Measurements from ENCODE around the gene DNTTIP2.
A peak's percentile ranks its signal among the peaks of the same experiment; 100 is the strongest.
"Not testable (repeated sequence)": the region's sequence is repeated elsewhere in the genome, so short reads cannot be mapped to it uniquely, and the experiment has no call there.

Gene DNTTIP2

DNA sequence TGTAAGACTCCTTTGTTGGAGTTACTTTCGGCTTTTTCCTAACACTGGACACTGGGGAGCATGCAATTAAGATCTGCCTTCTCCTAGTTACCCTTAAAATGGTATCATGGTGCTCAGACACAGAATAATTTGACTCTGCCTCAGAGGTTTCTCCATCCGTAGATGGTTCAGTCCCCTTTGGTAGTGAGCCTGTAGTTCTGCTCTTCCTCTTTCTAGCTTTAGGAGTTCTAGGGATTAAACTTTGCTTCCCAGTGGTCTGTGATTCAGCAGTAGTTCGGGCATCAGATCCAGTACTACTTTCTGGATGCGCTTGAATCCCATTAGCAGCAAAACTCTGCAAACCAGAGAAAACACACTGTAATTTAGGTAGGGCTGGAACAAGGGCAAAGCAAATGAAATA is 1.5 kb downstream of the DNTTIP2 start:
- FAIRE-seq (no peak), DNase-seq (ENCODE audit: extremely low spot score, insufficient read length, low read depth) (no peak)

DNA sequence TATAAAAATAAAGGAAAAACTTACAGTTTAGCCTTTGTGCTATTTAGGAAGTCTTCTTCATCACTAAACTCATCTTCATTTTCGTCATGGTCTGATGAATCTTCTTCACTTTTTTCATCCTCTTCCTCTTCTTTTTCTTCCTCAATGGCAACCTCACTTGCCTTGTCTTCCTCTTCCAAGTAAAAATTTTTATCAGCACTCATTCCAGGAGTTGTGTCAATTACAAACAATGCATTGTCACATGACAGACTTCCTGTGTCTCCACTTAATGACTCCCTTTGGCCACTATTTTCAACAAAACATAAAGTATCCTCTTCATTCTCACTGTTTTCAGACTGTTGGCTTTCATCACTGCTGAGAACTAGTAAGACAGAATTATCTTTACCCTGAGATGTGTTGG is 2.8 kb downstream of the DNTTIP2 start:
- no peak for DNase-seq (ENCODE audit: extremely low spot score, insufficient read length, low read depth)
- no peak for FAIRE-seq

DNA sequence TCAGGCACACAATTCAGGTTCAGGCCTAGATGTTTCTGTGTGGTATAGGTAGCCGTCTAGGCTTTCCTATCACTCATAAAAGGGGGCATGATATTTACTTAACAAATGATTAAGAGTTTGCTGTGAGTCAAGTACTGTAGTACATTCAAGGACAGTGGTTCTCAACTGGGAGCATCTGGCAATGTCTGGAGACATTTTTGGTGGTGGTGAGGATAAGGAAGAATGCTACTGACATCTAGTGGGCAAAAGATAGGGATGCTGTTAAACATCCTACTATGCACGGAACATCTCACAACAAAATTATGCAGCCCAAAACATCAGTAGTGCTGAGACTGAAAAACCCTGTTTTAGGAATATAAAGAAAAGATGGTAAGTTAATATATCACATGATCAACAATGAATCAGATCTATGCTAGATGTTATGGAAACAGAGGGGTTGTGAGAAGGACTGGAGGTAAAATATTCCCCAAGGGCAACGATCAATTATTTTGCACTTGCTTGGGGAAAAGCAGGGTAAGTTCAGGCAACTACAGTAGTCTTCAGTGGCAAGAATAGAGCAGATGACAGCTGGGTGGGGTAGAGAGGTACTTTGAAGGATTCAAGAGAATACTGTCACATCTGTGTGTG is 4.9 kb downstream of the DNTTIP2 start:
- DNase-seq (ENCODE audit: extremely low spot score, insufficient read length, low read depth): no peak
- FAIRE-seq: peak; percentile 41

DNA sequence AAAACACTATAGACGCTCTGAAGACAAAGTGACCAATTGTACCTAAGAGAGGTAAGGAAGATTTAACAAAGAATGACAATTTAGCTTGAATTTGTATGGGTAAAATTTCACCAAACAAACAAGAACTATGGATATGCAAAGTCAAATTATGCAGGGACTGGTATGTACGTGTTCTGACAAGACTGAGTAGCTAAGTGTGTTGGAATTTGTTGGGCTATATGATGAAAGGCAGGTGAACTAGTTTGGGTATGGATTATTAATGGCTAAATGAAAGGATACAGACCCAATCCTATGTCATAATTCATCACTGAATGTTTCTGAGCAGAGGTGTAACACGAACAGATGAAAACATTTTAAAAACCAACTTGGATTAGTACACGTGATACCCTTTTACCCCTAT is 7.6 kb downstream of the DNTTIP2 start:
- no peak for DNase-seq (ENCODE audit: extremely low spot score, insufficient read length, low read depth)

DNA sequence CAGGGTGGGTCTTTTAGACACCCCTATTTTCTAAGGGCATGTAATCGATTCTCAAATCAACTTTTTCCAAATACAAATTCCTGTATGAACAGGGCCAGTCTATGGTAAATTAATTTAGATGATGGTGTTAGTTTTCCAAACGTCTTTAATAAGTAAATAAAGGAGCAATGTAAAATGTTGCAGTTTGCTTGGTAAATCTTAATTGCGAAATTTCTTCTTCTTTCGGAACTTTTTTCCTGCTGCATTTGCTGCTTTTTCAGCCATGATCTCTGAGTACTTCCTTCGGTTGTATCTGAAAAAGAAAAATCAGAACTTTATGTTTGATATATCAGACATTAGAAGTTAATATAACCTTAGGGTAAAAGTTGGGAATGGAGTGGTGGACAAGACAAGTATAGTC is 9.4 kb downstream of the DNTTIP2 start:
- no peak for DNase-seq (ENCODE audit: extremely low spot score, insufficient read length, low read depth)
- no peak for FAIRE-seq

More for the DNA sequence above, 7.6 kb downstream of the DNTTIP2 start:
- FAIRE-seq: no peak

DNA sequence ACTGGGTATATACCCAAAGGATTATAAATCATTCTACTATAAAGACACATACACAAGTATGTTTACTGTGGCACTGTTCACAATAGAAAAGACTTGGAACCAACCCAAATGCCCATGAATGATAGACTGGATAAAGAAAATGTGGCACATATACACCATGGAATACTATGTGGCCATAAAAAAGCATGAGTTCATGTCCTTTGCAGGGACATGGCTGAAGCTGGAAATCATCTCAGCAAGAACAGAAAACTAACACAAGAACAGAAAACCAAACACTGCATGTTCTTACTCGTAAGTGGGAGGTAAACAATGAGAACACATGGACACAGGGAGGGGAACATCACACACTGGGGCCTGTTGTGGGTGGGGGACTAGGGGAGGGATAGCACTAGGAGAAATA is 10.5 kb downstream of the DNTTIP2 start:
- not testable (repeated sequence) for DNase-seq (ENCODE audit: extremely low spot score, insufficient read length, low read depth); FAIRE-seq

DNA sequence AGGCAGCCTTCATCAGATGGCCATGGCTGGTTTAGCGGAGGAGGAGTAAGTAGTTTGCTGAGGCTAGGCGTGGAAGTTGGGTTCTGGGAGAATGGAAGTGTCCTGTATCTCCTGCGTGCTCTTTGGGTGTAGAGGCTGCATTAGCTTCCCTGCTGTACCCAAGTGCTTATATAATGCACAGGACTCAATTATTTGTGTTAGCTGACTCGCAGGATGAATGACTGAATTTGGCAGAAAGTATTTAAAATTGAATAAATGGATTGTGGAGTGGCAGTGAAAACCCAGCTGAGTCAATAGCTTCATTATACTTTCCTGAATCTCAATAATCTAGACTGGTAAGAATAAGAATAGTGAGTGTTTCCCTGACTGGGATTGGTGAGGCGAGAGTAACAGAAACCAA is 13.8 kb downstream of the DNTTIP2 start:
- DNase-seq (ENCODE audit: extremely low spot score, insufficient read length, low read depth) (no peak), FAIRE-seq (no peak)

DNA sequence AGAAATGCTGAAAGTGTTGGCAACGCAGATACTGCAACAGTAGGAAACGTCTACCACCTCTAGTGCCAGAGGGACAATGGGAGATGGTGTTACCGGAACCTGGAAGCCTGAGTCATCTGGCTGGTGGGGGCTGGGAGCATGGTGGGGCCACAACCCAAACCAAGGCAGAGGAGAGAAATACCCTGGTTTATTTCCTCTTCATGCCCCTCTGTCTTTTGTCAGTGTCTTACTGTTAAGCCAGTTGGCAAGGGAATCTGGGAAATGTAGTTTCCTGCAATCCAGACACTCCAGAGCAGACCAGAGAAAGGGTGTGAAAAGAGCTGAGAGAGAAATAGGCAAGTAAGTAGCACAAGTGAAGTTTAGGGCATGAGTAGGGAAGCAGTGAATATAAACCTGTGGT is 14.8 kb downstream of the DNTTIP2 start:
- DNase-seq (ENCODE audit: extremely low spot score, insufficient read length, low read depth): no peak
- no peak for FAIRE-seq

DNA sequence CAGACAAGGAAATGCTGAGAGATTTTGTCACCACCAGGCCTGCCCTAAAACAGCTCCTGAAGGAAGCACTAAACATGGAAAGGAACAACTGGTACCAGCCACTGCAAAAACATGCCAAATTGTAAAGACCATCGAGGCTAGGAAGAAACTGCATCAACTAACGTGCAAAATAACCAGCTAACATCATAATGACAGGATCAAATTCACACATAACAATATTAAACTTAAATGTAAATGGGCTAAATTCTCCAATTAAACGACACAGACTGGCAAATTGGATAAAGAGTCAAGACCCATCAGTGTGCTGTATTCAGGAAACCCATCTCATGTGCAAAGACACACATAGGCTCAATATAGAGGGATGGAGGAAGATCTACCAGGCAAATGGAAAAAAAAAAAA is 21.4 kb downstream of the DNTTIP2 start:
- not testable (repeated sequence) for FAIRE-seq; DNase-seq (ENCODE audit: extremely low spot score, insufficient read length, low read depth)

DNA sequence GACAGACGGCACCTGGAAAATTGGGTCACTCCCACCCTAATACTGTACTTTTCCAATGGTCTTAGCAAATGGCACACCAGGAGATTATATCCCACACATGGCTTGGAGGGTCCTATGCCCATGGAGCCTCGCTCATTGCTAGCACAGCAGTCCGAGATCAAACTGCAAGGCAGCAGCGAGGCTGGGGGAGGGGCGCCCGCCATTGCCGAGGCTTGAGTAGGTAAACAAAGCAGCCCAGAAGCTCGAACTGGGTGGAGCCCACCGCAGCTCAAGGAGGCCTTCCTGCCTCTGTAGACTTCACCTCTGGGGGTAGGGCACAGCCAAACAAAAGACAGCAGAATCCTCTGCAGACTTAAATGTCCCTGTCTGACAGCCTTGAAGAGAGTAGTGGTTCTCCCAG is 23.0 kb downstream of the DNTTIP2 start:
- DNase-seq (ENCODE audit: extremely low spot score, insufficient read length, low read depth); FAIRE-seq: not testable (repeated sequence)

DNA sequence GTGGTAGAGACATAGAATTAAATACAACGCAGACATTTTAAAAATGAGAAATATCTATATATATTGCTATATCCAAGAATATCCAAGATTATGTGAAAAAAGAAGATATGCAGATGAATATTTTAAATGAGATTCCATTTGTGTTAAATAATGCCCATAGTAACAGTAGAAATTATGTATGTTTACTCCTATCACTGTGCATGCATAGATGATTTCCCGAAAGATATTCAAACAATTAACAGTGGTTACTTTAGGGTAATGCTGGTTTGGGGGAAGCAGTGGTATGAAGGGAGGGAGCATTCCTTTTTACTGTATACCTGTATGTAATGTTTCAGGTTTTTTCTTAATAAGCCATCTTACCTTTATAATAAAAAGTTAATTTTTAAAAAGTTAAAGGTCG is 25.1 kb downstream of the DNTTIP2 start:
- DNase-seq (ENCODE audit: extremely low spot score, insufficient read length, low read depth) (no peak), FAIRE-seq (no peak)

DNA sequence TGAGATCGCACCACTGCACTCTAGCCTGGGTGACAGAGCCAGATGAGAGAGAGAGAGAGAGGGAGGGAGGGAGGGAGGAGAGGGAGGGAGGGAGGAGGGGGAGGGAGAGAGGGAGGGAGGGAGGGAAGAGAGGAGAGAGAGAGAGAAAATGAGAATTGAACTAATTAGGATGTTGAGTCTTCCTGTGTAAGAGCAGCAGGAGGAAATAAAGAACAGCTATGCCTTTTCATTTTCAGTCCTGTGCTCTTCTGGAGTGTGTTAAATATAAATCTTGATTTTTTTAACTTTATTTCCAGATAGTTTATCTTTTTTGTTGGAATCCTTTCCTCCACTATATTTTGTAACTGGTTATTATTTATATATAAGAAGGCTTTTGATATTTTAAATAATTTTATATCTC is 27.1 kb downstream of the DNTTIP2 start:
- no peak for FAIRE-seq

DNA sequence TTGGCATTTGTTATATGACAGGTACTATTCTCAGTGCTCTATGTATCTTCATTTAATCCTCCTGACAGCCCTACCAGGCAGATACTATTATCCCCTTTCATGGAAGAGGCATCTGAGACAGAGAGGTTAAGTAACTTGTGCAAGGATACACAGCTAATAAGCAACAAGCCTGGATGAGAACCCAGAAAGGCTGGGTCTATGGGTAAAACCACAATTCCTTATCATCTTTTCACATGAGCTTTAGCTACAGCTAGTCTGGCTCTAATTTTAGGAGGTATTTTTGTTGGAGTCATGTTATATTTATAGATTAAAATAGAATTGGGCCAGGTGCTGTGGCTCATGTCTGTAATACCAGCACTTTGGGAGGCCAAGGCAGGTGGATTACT is 27.7 kb downstream of the DNTTIP2 start:
- FAIRE-seq (no peak), DNase-seq (ENCODE audit: extremely low spot score, insufficient read length, low read depth) (no peak)

More for the DNA sequence above, 27.1 kb downstream of the DNTTIP2 start:
- DNase-seq (ENCODE audit: extremely low spot score, insufficient read length, low read depth): no peak

DNA sequence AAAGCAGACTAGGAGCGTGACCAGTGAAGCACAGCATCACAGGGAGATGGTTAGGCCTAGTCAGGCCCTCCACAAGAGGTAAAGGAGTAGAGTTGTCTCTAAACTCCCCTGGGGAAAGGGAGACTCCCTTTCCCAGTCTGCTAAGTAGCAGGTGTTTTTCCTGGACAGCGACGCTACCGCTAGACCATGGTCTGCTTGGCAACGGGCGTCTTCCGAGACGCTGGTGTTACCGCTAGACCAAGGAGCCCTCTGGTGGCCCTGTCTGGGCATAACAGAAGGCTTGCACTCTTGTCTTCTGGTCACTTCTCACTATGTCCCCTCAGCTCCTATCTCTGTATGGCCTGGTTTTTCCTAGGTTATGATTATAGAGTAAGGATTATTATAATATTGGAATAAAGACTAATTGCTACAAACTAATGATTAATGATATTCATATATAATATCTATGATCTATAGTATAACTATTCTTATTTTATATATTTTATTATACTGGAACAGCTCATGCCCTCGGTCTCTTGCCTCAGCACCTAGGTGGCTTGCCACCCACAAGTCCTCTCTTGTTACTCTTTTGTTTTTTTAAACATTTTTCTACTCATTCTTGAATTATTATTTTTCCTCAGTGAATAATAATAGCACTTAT is 28.2 kb downstream of the DNTTIP2 start:
- not testable (repeated sequence) for DNase-seq (ENCODE audit: extremely low spot score, insufficient read length, low read depth); FAIRE-seq

DNA sequence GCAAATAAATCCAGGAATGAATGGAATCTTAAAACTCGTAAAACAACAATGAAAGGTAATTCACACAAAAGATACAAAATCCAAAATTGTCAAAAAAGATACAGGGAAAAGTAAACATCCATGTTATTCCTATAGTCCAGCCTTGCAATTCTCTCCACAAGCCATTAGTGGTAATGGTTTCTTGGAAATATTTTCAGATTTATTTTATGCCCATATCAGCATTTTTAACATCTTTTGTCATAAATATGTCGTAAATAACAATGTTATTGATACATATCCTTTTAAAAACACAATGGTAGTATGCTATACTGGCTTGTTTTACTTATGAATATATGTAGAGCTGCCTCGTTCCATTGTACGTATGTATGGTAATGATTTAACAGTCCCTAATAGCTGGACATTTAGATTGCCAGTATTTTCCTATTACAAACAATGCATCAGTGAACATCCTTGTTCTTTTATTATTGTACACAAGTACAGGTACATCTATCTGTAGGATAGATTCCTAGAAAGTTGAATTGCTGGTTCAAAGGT is 30.6 kb downstream of the DNTTIP2 start:
- no peak for DNase-seq (ENCODE audit: extremely low spot score, insufficient read length, low read depth)
- peak; percentile 15 for FAIRE-seq

DNA sequence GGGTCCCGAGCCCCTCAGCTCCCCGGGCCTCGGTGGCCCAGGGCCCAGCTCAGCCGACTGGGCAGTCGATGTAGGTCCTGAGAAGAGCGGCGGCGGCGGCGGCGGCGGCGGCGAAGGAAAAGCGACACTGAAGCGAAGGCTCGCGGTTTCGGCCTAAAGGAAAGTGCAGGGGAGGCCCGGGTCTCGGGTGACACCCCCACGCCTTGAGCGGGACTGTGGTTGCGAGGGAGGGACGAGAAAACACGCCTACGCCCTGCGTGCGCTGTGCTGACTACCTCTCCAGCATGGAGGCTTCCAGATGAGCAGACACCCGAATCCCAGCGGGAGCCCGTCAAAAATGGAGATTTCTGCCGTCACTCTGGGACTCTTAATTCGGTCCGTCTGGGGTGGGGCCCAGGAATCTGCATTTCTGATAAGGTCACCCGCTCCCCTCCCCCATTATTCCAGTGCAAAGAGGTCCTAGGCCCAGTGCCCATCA is 31.2 kb downstream of the DNTTIP2 start:
- no peak for FAIRE-seq
- no peak for DNase-seq (ENCODE audit: extremely low spot score, insufficient read length, low read depth)

DNA sequence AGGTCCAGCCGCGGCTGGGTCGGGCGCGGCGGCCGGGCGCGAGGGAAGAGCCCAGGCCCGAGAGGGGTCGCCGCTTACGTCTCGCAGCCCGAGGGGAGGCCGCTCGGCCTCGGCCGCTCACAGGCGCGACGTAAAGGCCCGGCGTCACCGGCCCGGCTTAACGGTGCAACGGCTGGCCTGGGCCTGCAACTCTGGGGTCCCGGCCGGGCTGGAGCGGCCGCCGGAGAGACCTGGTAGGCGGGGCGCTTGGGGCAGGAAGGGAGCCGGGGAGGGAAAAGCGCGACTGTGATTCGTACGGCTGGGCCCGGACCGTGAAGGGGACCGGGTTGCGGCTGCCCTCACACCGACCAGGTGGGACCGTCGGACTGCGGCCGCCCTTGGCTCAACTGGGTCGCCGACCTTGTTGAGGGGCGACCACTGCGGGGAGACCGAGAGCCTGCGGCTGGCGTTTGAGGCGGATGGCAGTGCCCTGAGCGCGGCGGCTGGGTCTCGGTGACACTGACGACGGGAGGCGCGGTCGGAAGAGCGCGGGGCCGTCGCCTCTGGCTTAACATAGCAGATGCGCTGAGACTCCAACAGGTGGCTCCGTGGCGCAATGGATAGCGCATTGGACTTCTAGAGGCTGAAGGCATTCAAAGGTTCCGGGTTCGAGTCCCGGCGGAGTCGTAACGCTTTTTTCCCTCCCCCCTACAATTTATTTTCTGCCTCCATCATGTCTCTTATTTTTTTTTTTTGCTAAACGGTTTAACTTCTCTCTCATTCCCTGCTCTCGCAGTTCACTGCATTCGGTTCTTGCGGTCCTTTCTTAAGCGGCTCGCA is 31.8 kb downstream of the DNTTIP2 start:
- peak; percentile 69 for DNase-seq (ENCODE audit: extremely low spot score, insufficient read length, low read depth)
- peak; percentile 81 for FAIRE-seq

DNA sequence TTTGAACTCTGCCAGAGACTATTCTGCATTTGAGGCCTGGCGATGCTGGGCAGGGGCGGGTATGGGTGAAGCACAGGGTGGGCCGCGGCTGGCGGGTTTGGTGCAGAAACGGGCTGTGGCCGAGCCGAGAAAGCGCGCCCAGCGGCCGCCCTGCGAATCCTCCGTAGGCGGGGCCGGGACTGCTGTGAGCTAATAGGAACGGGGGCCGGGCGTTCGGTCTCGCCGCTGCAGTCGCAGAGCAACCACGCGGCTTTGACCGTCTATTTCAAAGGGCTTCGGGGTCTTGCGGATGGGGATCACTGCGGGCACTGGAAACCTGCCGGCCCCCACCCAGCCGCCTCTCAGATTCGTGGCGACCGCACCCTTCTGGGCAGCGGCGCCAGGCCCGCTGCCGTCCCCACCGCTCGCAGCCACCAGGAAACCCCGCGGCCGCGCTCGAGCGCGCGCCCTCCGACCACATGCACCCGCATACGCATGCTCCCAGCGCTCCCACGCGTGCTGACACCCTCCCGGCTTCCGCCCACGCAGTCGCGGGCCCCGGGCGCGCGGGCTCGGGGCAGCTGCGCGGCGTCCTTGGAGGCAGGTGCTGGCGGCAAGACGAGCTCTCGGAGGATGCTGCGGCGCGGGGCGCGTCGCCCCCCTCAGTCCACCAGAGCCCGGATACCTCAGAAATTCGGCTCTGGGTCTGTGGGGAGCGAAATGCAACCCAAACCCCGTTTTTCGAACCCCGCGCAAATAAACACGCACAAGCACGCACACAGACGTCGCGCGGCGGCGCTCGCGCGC is 32.6 kb downstream of the DNTTIP2 start:
- peak; percentile 70 for FAIRE-seq
- peak; percentile 51 for DNase-seq (ENCODE audit: extremely low spot score, insufficient read length, low read depth)

DNA sequence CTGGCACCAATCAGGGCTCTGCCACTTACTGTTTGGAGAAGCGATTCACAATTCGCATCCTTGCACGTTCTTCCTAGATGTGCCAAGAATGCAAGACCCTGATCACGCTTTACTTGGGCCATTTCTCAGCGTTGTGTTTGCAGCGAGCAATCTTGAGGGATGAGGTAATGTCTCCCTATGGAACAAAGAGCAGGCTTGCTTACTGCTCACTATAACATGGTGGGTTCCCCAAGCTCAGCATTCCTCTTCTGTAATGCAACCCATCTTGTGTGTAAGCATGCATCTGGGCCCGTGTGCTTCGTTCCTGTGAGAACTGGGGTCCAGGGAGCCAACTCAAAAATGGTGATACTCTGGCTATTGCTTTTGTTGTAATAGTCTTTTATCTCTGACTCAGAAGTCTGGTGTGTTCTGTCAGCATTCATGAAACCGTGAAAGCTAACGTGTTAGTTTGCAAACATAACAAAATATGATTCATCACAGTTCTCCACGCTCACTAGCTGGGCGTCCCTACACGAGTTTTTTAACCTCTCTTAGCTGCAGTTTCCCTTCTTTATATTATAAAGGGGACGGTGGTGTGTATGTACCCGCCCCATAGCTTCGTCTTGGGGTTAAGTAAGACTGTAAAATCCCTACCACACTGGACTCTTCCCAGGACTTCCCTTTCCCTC is 33.3 kb downstream of the DNTTIP2 start:
- FAIRE-seq: no peak
- no peak for DNase-seq (ENCODE audit: extremely low spot score, insufficient read length, low read depth)
